ENCODE measurements around the gene PRSS36.
"Not testable (repeated sequence)": the region's sequence is repeated elsewhere in the genome, so short reads cannot be mapped to it uniquely, and the experiment has no call there.

Gene PRSS36

DNA sequence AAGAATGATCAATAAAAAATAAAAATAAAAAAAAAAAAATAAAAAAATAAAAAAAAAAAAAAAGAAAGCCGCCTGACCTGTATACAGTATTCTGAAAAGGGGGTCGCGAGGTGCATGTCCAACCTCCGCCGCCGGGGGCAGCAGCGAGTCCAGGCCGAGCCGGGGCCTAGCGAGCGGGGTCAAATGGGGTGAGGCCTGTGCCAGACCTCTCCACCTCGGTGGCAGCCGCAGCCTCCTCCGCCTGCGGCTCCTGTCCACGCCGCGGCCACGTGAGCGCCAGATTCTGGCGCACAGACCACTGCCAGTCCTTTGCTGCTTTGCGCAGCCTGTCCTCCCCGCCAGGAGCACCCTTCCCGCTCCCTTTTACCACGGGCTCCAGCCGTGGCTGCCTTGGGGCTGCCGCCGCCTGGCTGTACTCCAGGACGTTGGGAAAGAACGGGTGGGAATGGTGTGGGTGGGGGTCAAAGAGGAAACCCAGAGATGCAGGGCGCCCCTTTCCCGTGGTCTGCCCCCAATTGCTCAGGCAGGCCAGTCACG is 44.1 kb downstream of the PRSS36 start:
- Mint-ChIP-seq H3K9me3 (no peaks in the 10 kb centered on the region), H3K27me3 (ENCODE audit: low read depth) (no peaks in the 10 kb centered on the region), H3K4me3 (peak overlapping the region; percentile 41 to 67 (median 57)), H3K4me1 (peaks cover 16% of the 10 kb centered on the region), H3K27ac (no peak overlapping the region), H3K36me3 (ENCODE audit: low read depth) (peaks cover 10% of the 10 kb centered on the region)
- TF ChIP-seq, protein P1, sequence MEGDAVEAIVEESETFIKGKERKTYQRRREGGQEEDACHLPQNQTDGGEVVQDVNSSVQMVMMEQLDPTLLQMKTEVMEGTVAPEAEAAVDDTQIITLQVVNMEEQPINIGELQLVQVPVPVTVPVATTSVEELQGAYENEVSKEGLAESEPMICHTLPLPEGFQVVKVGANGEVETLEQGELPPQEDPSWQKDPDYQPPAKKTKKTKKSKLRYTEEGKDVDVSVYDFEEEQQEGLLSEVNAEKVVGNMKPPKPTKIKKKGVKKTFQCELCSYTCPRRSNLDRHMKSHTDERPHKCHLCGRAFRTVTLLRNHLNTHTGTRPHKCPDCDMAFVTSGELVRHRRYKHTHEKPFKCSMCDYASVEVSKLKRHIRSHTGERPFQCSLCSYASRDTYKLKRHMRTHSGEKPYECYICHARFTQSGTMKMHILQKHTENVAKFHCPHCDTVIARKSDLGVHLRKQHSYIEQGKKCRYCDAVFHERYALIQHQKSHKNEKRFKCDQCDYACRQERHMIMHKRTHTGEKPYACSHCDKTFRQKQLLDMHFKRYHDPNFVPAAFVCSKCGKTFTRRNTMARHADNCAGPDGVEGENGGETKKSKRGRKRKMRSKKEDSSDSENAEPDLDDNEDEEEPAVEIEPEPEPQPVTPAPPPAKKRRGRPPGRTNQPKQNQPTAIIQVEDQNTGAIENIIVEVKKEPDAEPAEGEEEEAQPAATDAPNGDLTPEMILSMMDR (IDR thresholded peaks at IDR 0.05; ENCODE audit: unreplicated experiment in 3 of 3): peak; percentile 66 to 76 (median 71)

DNA sequence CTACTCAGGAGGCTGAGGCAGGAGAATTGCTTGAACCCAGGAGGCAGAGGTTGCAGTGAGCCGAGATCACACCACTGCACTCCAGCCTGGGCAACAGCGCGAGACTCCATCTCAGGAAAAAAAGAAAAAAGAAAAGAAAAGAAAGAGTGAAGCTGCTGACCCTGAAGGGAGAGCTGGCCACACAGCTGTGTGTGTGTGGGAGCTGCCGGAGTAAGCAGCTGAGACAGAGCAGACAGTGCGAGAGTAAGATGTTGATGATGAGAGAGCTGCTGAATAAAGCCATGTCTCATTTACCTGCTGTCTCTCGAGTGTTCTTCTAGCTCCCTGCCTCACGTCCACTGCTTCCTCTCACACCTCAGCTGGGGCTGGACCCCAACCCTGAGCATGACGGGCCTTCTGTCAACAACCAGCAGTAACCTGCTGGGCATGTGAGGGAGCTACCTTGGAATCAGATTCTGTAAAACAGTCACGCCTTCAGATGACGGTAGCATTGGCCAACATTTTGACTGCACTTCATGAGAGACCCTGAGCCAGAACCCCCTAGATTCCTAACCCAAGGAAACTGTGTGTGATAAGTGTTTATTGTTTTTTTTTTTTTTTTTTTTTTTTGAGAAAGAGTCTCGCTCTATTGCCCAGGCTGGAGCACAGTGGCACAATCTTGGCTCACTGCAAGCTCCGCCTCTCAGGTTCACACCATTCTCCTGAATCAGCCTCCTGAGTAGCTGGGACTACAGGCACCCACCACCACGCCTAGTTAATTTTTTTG is 48.8 kb downstream of the PRSS36 start:
- peak overlapping the region; percentile 71 to 98 (median 92) for H3K27ac Mint-ChIP-seq
- H3K4me1 Mint-ChIP-seq; H3K9me3 Mint-ChIP-seq; H3K36me3 Mint-ChIP-seq (ENCODE audit: low read depth); H3K27me3 Mint-ChIP-seq (ENCODE audit: low read depth): not testable (repeated sequence)
- peak overlapping the region in 1 of 3 experiments; percentile 42 for H3K4me3 Mint-ChIP-seq

DNA sequence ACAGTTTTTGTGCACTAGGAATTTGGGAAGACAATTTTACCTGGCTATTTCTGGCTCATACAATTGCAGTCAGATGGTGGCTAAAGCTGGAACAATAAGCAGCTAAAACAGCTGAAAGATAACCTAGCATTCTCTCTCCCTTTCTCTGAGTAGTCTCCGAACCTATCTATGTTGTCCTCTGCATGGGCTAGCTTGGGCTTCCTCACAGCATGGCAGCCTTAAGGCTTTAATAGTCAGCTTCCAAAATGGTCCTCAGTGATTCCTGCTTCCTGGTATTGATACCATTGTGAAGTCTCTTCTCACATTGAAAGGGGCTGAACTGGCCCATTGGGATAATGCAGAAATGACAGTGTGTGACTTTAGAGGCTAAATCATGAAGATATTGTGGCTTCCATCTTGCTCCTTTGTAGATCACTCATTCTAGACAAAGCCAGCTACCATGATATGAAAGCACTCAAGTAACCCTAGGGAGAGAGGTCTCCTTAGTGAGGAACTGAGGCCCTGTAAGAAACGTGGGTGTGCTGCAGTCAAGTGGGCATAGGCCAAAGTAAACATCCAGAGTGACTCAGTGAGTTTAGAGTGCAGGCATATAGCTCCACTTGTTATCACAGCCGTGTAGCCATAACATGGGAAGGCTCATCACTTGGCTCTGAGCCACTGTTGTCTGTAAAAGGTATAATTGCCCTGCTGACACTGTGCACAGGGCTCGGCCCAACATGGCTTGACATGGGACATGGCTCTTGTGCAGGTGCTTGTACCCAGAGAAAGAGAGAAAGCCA is 49.8 kb downstream of the PRSS36 start:
- no peaks in the 10 kb centered on the region for H3K36me3 Mint-ChIP-seq (ENCODE audit: low read depth)

DNA sequence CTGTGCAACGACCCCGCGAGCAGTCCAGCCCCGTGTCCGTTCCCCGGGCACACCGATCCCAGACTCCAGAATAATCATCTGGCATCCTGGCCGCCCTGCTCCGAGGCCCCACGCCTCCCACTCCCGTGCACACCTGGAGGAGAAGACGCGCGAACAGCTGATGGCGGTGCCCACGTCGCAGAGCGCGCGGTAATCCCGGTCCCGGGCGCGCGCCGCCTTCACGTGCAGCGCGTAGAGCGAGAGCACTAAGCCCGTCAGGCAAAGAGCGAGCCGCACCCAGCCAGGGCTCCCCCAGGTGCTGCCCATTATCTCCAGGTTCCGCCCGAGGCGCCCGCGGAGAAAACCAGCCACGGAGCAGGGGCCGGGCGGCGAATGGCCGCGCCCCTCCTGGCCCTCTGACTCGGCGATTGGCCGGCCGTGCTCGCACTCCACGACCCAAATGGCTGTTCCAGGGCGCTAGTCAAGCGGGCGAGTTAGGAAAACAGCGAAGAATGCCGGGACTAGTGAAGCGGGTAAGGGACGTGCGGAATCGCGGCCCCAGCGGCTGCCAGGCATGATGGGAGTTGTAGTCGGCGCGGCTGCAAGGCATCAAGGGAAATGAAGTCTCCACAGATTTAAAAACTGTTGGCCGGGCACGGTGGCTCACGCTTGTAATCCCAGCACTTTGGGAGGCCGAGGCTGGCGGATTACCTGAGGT is 55.3 kb downstream of the PRSS36 start, which contains the start of gene VKORC1:
VKORC1 (minus strand) TSS at position 374 of the 697 bp plus-strand sequence; CDS start at position 306, 68 bp downstream.
- TF ChIP-seq, protein P1 (IDR thresholded peaks at IDR 0.05; ENCODE audit: unreplicated experiment in 3 of 3): no peak
- Mint-ChIP-seq H3K9me3 (no peaks in the 10 kb centered on the region), H3K27ac (peak within 1 kb of the TSS; percentile 24 to 79 (median 79)), H3K27me3 (ENCODE audit: low read depth) (no peaks in the 10 kb centered on the region), H3K4me1 (peaks cover 13% of the 10 kb centered on the region), H3K36me3 (ENCODE audit: low read depth) (peaks cover 10% of the 10 kb centered on the region), H3K4me3 (peak within 1 kb of the TSS; percentile 90 to 95 (median 94))

More for the DNA sequence above, 49.8 kb downstream of the PRSS36 start:
- TF ChIP-seq, protein P1 (IDR thresholded peaks at IDR 0.05; ENCODE audit: unreplicated experiment in 3 of 3): no peak
- Mint-ChIP-seq H3K4me3 (no peak overlapping the region), H3K4me1 (peaks cover 10% of the 10 kb centered on the region), H3K27me3 (ENCODE audit: low read depth) (no peaks in the 10 kb centered on the region), H3K27ac (peak overlapping the region; percentile 39 to 98 (median 71)), H3K9me3 (peaks cover 6% of the 10 kb centered on the region)

DNA sequence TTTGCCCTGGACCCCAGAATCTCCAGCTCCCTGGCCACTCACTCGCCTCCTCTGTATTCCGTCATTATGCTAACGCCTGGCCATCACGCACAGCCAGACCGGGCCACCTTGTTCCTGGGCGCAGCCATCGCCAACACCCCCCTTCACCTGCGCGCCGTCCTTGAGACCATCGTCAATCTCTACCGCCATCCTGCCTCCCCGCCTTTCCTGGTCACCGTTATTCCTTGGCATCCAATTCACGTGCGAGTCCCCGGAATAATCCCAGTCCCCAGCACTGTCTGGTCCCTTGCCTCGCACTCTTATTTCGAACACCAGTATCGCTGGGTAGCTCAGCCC is 55.8 kb downstream of the PRSS36 start:
- Mint-ChIP-seq H3K4me3 (peak overlapping the region; percentile 90 to 95 (median 94)), H3K27ac (peak overlapping the region; percentile 24 to 79 (median 66)), H3K4me1 (peaks cover 13% of the 10 kb centered on the region), H3K9me3 (no peaks in the 10 kb centered on the region), H3K27me3 (ENCODE audit: low read depth) (no peaks in the 10 kb centered on the region), H3K36me3 (ENCODE audit: low read depth) (peaks cover 10% of the 10 kb centered on the region)
- TF ChIP-seq, protein P1 (IDR thresholded peaks at IDR 0.05; ENCODE audit: unreplicated experiment in 3 of 3): no peak
